Hindlimb muscle (tissue), 1 donor: ENCODE results near the gene ZNF83. TPM values are rescaled to one million over a fixed set of nuclear protein-coding genes. Genes with fewer than 3 reads are reported as not detected.

Experiments
- DNase-seq: peaks from one replicate; pipeline ENCODE4 v3.0.0-alpha.2; 2013
- polyA plus RNA-seq: library from polyadenylated mRNA; unstranded; fragments of 120-200 nt; gene quantifications from one replicate; pipeline ENCODE4 v1.2.1, GENCODE V29; 2013; ENCODE audit not compliant: insufficient read length

The ZNF83 gene
- polyA plus RNA-seq, 1 donor: 62.9 TPM

DNA sequence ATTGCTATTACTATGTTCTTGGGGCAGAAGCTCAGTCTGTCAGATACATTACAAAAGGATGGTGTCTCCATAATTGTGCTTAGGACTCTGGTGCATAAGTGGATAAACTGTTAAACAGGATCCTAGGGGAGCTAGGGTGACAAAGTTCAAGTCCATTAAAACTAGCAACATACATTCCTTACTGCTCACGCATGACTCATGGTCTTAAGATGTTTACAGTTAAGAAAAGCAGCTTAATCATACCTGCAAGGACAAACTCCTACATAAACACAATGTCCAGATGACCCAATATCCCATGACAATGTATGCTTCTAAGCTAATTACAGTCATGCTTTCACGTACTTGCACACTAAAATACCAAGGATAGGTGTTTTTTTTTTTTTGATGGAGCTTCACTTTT, 71.6 kb downstream of the ZNF83 start:
- no peak for DNase-seq

DNA sequence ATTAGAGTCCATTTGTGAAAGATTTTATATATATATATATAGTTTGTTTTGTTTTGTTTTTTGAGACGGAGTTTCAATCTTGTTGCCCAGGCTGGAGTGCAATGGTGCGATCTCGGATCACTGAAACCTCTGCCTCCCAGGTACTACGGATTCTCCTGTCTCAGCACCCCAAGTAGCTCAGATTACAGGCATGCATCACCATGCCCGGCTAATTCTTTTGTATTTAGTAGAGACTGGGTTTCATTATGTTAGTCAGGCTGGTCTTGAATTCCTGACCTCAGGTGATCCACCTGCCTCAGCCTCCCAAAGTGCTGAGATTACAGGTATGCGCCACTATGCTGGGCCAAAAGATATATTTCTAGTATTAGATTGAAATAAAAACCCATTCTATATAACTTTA, 72.0 kb downstream of the ZNF83 start:
- DNase-seq: no peak

Other genes with a start within 250 kb of the ZNF83 start
- gene ZNF528, start 240.5 kb downstream of the ZNF83 start, polyA plus RNA-seq: 25.1 TPM
- 0.75 TPM for gene ZNF534, start 209.2 kb downstream of the ZNF83 start, polyA plus RNA-seq
- gene ZNF578, start 184.8 kb downstream of the ZNF83 start, polyA plus RNA-seq: 2.7 TPM
- gene ZNF808, start 110.7 kb downstream of the ZNF83 start, polyA plus RNA-seq: 8.4 TPM
- 11.2 TPM for gene ZNF701, start 68.1 kb downstream of the ZNF83 start, polyA plus RNA-seq
- gene ZNF611, start 96.7 kb upstream of the ZNF83 start, polyA plus RNA-seq: 7.3 TPM
- 3.1 TPM for gene ZNF600, start 148.4 kb upstream of the ZNF83 start, polyA plus RNA-seq
- 8.4 TPM for gene ZNF28, start 183.3 kb upstream of the ZNF83 start, polyA plus RNA-seq
- gene ZNF468, start 219.3 kb upstream of the ZNF83 start, polyA plus RNA-seq: 15.2 TPM